SK-N-SH (cell line): ENCODE results near the gene PLEKHF1. TPM values are rescaled to one million over a fixed set of nuclear protein-coding genes. Genes with fewer than 3 reads are reported as not detected.

Experiments
- CTCF ChIA-PET: fragments of 300-600, 350-600 bp; formaldehyde crosslinking; extraction: SDS; loops from one replicate; lab custom pipeline; 2021; lab: Yijun Ruan, JAX
- POLR2A ChIA-PET: fragments of 350-600 bp; sonication (Branson Sonifier 250); formaldehyde crosslinking; extraction: SDS; loops from one replicate; lab custom pipeline; 2020; ENCODE audit warnings: antibody characterized with exemption, inconsistent platforms; lab: Yijun Ruan, JAX
- DNase-seq: peaks from one replicate; pipeline ENCODE4 v3.0.0; 2012
- H2AFZ ChIP-seq: fragments of 200-600 bp; sonication (generic); 2 replicates; pipeline ENCODE4 v1.8.1; 2016; ENCODE audit warnings: antibody characterized with exemption, mild to moderate bottlenecking, low read depth
- H3F3A ChIP-seq: fragments of 200-600 bp; sonication (generic); replicated peaks from 2 replicates; pipeline ENCODE3; 2016; ENCODE audit warnings: antibody characterized with exemption, mild to moderate bottlenecking; ENCODE audit not compliant: insufficient read depth
- H3K27ac ChIP-seq, 2 experiments: fragments of 200-500 bp in 1 of 2; fragments of 200-600 bp in 1 of 2; sonication (Bioruptor generic) in 1 of 2; sonication (generic), shearing (Covaris generic) in 1 of 2; 2 replicates each; pipeline versions ENCODE4 v1.5.1 to v1.6.1; 2014 to 2016; ENCODE audit warnings: low read depth in 2 of 2, inconsistent platforms in 1 of 2, low read length in 1 of 2, mild to moderate bottlenecking in 1 of 2, mixed read lengths in 1 of 2
- H3K27me3 ChIP-seq: fragments of 200-600 bp; sonication (generic), shearing (Covaris generic); 2 replicates; pipeline ENCODE4 v1.6.1; 2016; ENCODE audit warnings: mixed run types; ENCODE audit not compliant: insufficient read depth
- H3K36me3 ChIP-seq, 2 experiments: fragments of 200-500 bp in 1 of 2; fragments of 200-600 bp in 1 of 2; sonication (Bioruptor generic) in 1 of 2; sonication (generic) in 1 of 2; replicated peaks in 1 of 2; 2 replicates each; pipeline versions ENCODE3 to v1.5.1; 2014 to 2016; ENCODE audit warnings: low read length in 1 of 2, mild to moderate bottlenecking in 1 of 2; ENCODE audit not compliant: insufficient read depth in 2 of 2, control insufficient read depth in 1 of 2
- H3K4me1 ChIP-seq, 2 experiments: fragments of 200-500 bp in 1 of 2; fragments of 200-600 bp in 1 of 2; sonication (Bioruptor generic) in 1 of 2; sonication (generic), shearing (Covaris generic) in 1 of 2; 2 replicates each; pipeline versions ENCODE4 v1.5.1 to v1.6.1; 2014 to 2016; ENCODE audit warnings: low read depth in 1 of 2, low read length in 1 of 2, mixed run types in 1 of 2; ENCODE audit not compliant: insufficient read depth in 2 of 2, control insufficient read depth in 1 of 2
- H3K4me2 ChIP-seq: fragments of 200-600 bp; sonication (generic), shearing (Covaris generic); 2 replicates; pipeline ENCODE4 v1.6.1; 2017; ENCODE audit warnings: mixed run types
- H3K4me3 ChIP-seq, 2 experiments: fragments of 200-500 bp in 1 of 2; fragments of 200-600 bp in 1 of 2; sonication (Bioruptor generic) in 1 of 2; sonication (generic), shearing (Covaris generic) in 1 of 2; 2 replicates each; pipeline versions ENCODE4 v1.5.1 to v1.8.1; 2014 to 2016; ENCODE audit warnings: low read depth in 2 of 2, inconsistent platforms in 1 of 2, low read length in 1 of 2, mild to moderate bottlenecking in 1 of 2, mixed read lengths in 1 of 2, moderate library complexity in 1 of 2
- H3K79me2 ChIP-seq: fragments of 200-600 bp; sonication (generic); 2 replicates; pipeline ENCODE4 v1.8.1; 2017; ENCODE audit warnings: mild to moderate bottlenecking; ENCODE audit not compliant: insufficient read depth
- H3K9ac ChIP-seq: fragments of 200-600 bp; sonication (generic); 2 replicates; pipeline ENCODE4 v1.6.1; 2017; ENCODE audit warnings: mixed run types
- H3K9me2 ChIP-seq: fragments of 200-600 bp; sonication (generic); 2 replicates; pipeline ENCODE4 v1.6.1; 2017; ENCODE audit warnings: mixed run types
- H3K9me3 ChIP-seq: fragments of 200-600 bp; sonication (generic); 2 replicates; pipeline ENCODE4 v1.6.1; 2017; ENCODE audit warnings: mixed run types, mild to moderate bottlenecking, moderate library complexity
- H4K20me1 ChIP-seq: fragments of 200-600 bp; sonication (generic); 2 replicates; pipeline ENCODE4 v1.6.1; 2017; ENCODE audit warnings: mild to moderate bottlenecking, mixed run types; ENCODE audit not compliant: insufficient read depth
- EZH2phosphoT487 ChIP-seq: fragments of 200-600 bp; sonication (generic); IDR thresholded peaks from 2 replicates; pipeline ENCODE4 v1.6.1; 2017; ENCODE audit warnings: low read depth, mixed run types, mild to moderate bottlenecking, antibody characterized with exemption, moderate library complexity, borderline replicate concordance
- PBX3 ChIP-seq: IDR thresholded peaks from 2 replicates; pipeline ENCODE4; 2012
- REST ChIP-seq: IDR thresholded peaks from 2 replicates; pipeline ENCODE4 v1.6.1; 2012; ENCODE audit warnings: mild to moderate bottlenecking, low read depth, low read length, moderate library complexity
- RFX5 ChIP-seq: IDR thresholded peaks from 2 replicates; pipeline ENCODE4 v1.6.1; 2012; ENCODE audit warnings: mild to moderate bottlenecking, improper control_type of control experiment, low read length
- TEAD4 ChIP-seq: IDR thresholded peaks from 2 replicates; pipeline ENCODE4 v1.4.0; 2012; ENCODE audit warnings: mild to moderate bottlenecking, borderline replicate concordance; ENCODE audit not compliant: insufficient read depth
- YY1 ChIP-seq: IDR thresholded peaks from 2 replicates; pipeline ENCODE4 v1.4.0; 2012; ENCODE audit warnings: low read depth, mild to moderate bottlenecking
- WGBS: methylation state at CpG from one replicate; pipeline ENCODE4 v1.1.6; 2017; ENCODE audit warnings: low lambda C conversion rate; 5-methylcytosine and 5-hydroxymethylcytosine counted together
- polyA plus RNA-seq, 3 experiments: library from polyadenylated mRNA; depleted of rRNA; stranded (reverse); fragments of >200 nt; gene quantifications; 2 replicates each; pipeline ENCODE4 v1.2.3, GENCODE V29; 2012

The PLEKHF1 gene
- polyA plus RNA-seq, 1 of the 3 experiments (the other 2 are of a cell fraction): 3.9 TPM

- Histone ChIP-seq H3K9me3 (no peaks in the 10 kb centered on the region), H2AFZ (no peak overlapping the region), H3F3A (no peaks in the 10 kb centered on the region), H3K4me2 (no peak overlapping the region), H3K4me3 (no peak overlapping the region), H3K79me2 (no peaks in the 10 kb centered on the region), H3K9ac (no peak overlapping the region), H4K20me1 (no peaks in the 10 kb centered on the region), H3K27ac (no peak overlapping the region), H3K27me3 (no peaks in the 10 kb centered on the region; the same call in 1 of the 2 replicates), H3K4me1 (no peaks in the 10 kb centered on the region), H3K9me2 (no peaks in the 10 kb centered on the region), H3K36me3 (no peaks in the 10 kb centered on the region)
- DNase-seq: peak; percentile 59
- TF ChIP-seq PBX3: no peak
- no peak for TF ChIP-seq EZH2phosphoT487
- TF ChIP-seq REST: peak; percentile 59; the same call in 1 of the 2 replicates
- POLR2A ChIA-PET: no interaction called here
- CTCF ChIA-PET: interaction anchor here (1.4 to 3.1 kb wide), 3 partner anchors 12 to 47 kb away, joined by 3 to 23 read pairs (median 9); no protein-coding TSS in a partner anchor
- WGBS: 47% methylated on average over 19 of the region's 23 CpGs
Observed at GRCh38 chr19:29622166-29623070, 42.8 kb upstream of the PLEKHF1 start.

- no peaks in the 10 kb centered on the region for H3K9me2 ChIP-seq
- no peaks in the 10 kb centered on the region for H3K4me1 ChIP-seq
- H3K27me3 ChIP-seq: no peaks in the 10 kb centered on the region; the same call in 1 of the 2 replicates
- H3K9ac ChIP-seq: no peak overlapping the region
- H3F3A ChIP-seq: no peaks in the 10 kb centered on the region
- H3K4me2 ChIP-seq: no peak overlapping the region
- no peak for DNase-seq
- no peak overlapping the region for H3K27ac ChIP-seq
- CTCF ChIA-PET: interaction anchor here (1.4 to 3.1 kb wide), 2 partner anchors 14 to 92 kb away, joined by 5 to 23 read pairs; no protein-coding TSS in a partner anchor
- TF ChIP-seq RFX5 (no peak), YY1 (no peak), TEAD4 (no peak)
- no peak overlapping the region for H3K4me3 ChIP-seq
- no peaks in the 10 kb centered on the region for H3K9me3 ChIP-seq
- no peaks in the 10 kb centered on the region for H4K20me1 ChIP-seq
- H3K79me2 ChIP-seq: no peaks in the 10 kb centered on the region
- H3K36me3 ChIP-seq: no peaks in the 10 kb centered on the region
- H2AFZ ChIP-seq: no peak overlapping the region
- POLR2A ChIA-PET: interaction anchor here (0.7 kb wide), 1 partner anchor 344 kb away, joined by 4 read pairs; no protein-coding TSS in a partner anchor
- WGBS: 61% methylated on average over 18 of the region's 18 CpGs
Observed at GRCh38 chr19:29623726-29624488, 41.4 kb upstream of the PLEKHF1 start.
